ENCODE measurements around the gene ATXN1.

- TF ChIP-seq POLR2A (IDR thresholded peaks at IDR 0.05; ENCODE audit: low read length) (no peak), GATA1 (IDR thresholded peaks at IDR 0.05; ENCODE audit: low read depth, low read length) (no peak)
These were observed 267.5 kb downstream of the ATXN1 start for GRCh38 chr6:16493802-16494201.
